HepG2 (cell line): Measurements from ENCODE around the gene RNFT2. TPM values are rescaled to one million over a fixed set of nuclear protein-coding genes. Genes with fewer than 3 reads are reported as not detected.
A peak's percentile ranks its signal among the peaks of the same experiment; 100 is the strongest.

Source experiments
- ATF5 ChIP-seq: sonication (generic); formaldehyde crosslinking; IDR thresholded peaks from 2 replicates; pipeline ENCODE4 v1.4.0; 2020; ENCODE audit warnings: mild to moderate bottlenecking, low read depth, missing genetic modification reagents
- DMTF1 ChIP-seq: sonication (generic); formaldehyde crosslinking; IDR thresholded peaks from 2 replicates; pipeline ENCODE4 v1.4.0; 2020; ENCODE audit warnings: mild to moderate bottlenecking, missing genetic modification reagents
- ETV6 ChIP-seq: sonication (generic); formaldehyde crosslinking; conservative IDR thresholded peaks from 2 replicates; pipeline ENCODE4 v1.4.0; 2020; ENCODE audit warnings: missing genetic modification reagents
- FOXP4 ChIP-seq: sonication (generic); formaldehyde crosslinking; IDR thresholded peaks from 2 replicates; pipeline ENCODE4 v1.4.0; 2020; ENCODE audit warnings: missing genetic modification reagents
- HMG20B ChIP-seq: conservative IDR thresholded peaks from 2 replicates; pipeline ENCODE4 v1.6.1; 2016; ENCODE audit warnings: missing genetic modification reagents, missing compliant biosample characterization
- HNRNPUL1 ChIP-seq: fragments of 200-400 bp; formaldehyde crosslinking; IDR thresholded peaks from 2 replicates; pipeline ENCODE4 v1.6.1; 2017; ENCODE audit warnings: low read depth, mild to moderate bottlenecking, low read length, moderate library complexity
- KAT2B ChIP-seq: fragments of 150-350 bp; IDR thresholded peaks from 2 replicates; pipeline ENCODE4 v1.6.1; 2014; ENCODE audit warnings: low read depth, low read length, borderline replicate concordance
- SALL1 ChIP-seq: sonication (generic); formaldehyde crosslinking; IDR thresholded peaks from 2 replicates; pipeline ENCODE4 v1.8.0; 2022; ENCODE audit warnings: mild to moderate bottlenecking, missing genetic modification reagents
- SMYD3 ChIP-seq: sonication (generic); formaldehyde crosslinking; IDR thresholded peaks from 2 replicates; pipeline ENCODE4 v1.8.1; 2023; ENCODE audit warnings: mild to moderate bottlenecking, missing genetic modification reagents
- TAF1 ChIP-seq: sonication (generic); formaldehyde crosslinking; IDR thresholded peaks from 2 replicates; pipeline ENCODE4 v1.4.0; 2020; ENCODE audit warnings: missing genetic modification reagents
- TAF15 ChIP-seq: fragments of 200-400 bp; formaldehyde crosslinking; IDR thresholded peaks from one replicate; pipeline ENCODE4 v1.6.1; 2018; ENCODE audit warnings: mild to moderate bottlenecking, low read depth, low read length; ENCODE audit not compliant: poor library complexity, severe bottlenecking
- TP53 ChIP-seq: sonication (generic); formaldehyde crosslinking; conservative IDR thresholded peaks from 2 replicates; pipeline ENCODE4 v1.4.0; 2020; ENCODE audit warnings: missing genetic modification reagents
- ZBTB38 ChIP-seq: sonication (generic); formaldehyde crosslinking; IDR thresholded peaks from 2 replicates; pipeline ENCODE4 v1.5.1; 2020; ENCODE audit warnings: mild to moderate bottlenecking, missing genetic modification reagents
- ZHX2 ChIP-seq, 2 experiments: sonication (generic) in 1 of 2; formaldehyde crosslinking in 1 of 2; IDR thresholded peaks; 2 replicates each; pipeline versions ENCODE4 v1.6.1 to v1.9.0; 2014 to 2022; ENCODE audit warnings: antibody characterized with exemption in 1 of 2, borderline replicate concordance in 1 of 2, inconsistent platforms in 1 of 2, low read depth in 1 of 2, missing genetic modification reagents in 1 of 2
- ZNF24 ChIP-seq: fragments of 450-650 bp; IDR thresholded peaks from 2 replicates; pipeline ENCODE4 v1.6.1; 2017; ENCODE audit warnings: antibody characterized with exemption, mild to moderate bottlenecking
- ZNF431 ChIP-seq: sonication (generic); formaldehyde crosslinking; IDR thresholded peaks from 2 replicates; pipeline ENCODE4 v1.9.0; 2022; ENCODE audit warnings: missing genetic modification reagents, low read depth, mild to moderate bottlenecking, borderline replicate concordance
- ZNF782 ChIP-seq: sonication (generic); formaldehyde crosslinking; IDR thresholded peaks from 2 replicates; pipeline ENCODE4 v1.4.0; 2020; ENCODE audit warnings: missing genetic modification reagents, mild to moderate bottlenecking, borderline replicate concordance
- polyA plus RNA-seq, 8 experiments: library from polyadenylated mRNA; depleted of rRNA in 3 of 8; stranded (reverse) in 7 of 8; unstranded in 1 of 8; fragments of >200 nt; fragmentation: Illumina TruSeq in 4 of 8; extraction: Trizol in 4 of 8; gene quantifications; 2 replicates each; pipeline versions ENCODE4 v1.2.1 to v1.2.3, GENCODE V29; 2011 to 2016; ENCODE audit warnings: low read depth in 4 of 8, missing spikeins in 1 of 8, mixed read lengths in 1 of 8; ENCODE audit not compliant: insufficient read depth in 1 of 8
- total RNA-seq, 5 experiments: library from RNA; depleted of rRNA; stranded (reverse); fragments of >200 nt; fragmentation: Illumina TruSeq; extraction: Trizol; gene quantifications; 2 replicates each; pipeline ENCODE4 v1.2.3, GENCODE V29; 2016; ENCODE audit warnings: low read depth in 1 of 5

The RNFT2 gene
- total and polyA plus RNA-seq, 2 of the 13 experiments (the other 11 are each of a cell fraction or from before 2014, with no cell fraction given) = 3.3 to 8.3 TPM

- TF ChIP-seq ZHX2 (IDR thresholded peaks at IDR 0.05; ENCODE audit: low read depth) (no peak), ZHX2 (CRISPR knock-in tag; IDR thresholded peaks at IDR 0.05; ENCODE audit: borderline replicate concordance) (no peak), TAF1 (CRISPR knock-in tag) (peak; percentile 40; the same call in 1 of the 2 replicates), ZNF431 (CRISPR knock-in tag) (0 out of 2 replicates have a peak, but pooled peaks have one; percentile 59), DMTF1 (CRISPR knock-in tag) (0 out of 2 replicates have a peak, but pooled peaks have one; percentile 32), ATF5 (CRISPR knock-in tag) (no peak), HNRNPUL1 (0 out of 2 replicates have a peak, but pooled peaks have one; percentile 30), ZNF782 (CRISPR knock-in tag) (peak; percentile 78; the same call in 1 of the 2 replicates), HMG20B (CRISPR knock-in tag) (peak; percentile 71), SMYD3 (peak; percentile 63; the same call in 1 of the 2 replicates), ETV6 (no peak), ZBTB38 (CRISPR knock-in tag) (peak; percentile 47; the same call in 1 of the 2 replicates), KAT2B (no peak), TP53 (CRISPR knock-in tag) (no peak), SALL1 (CRISPR knock-in tag) (peak; percentile 91), ZNF24 (no peak), TAF15 (no peak), FOXP4 (CRISPR knock-in tag) (0 out of 2 replicates have a peak, but pooled peaks have one; percentile 33)
Observed at GRCh38 chr12:116737774-116738657, at the start of gene RNFT2, which contains the start of gene SPRING1 (continued).
